Stimulated activated CD8-positive, alpha-beta memory T cell treated with anti-CD3 and anti-CD28 coated beads, Interleukin-12 subunit alpha, Interleukin-12 subunit beta, amount 100 ng/mL, for 24 hours (primary cell): ENCODE measurements around the gene MOBP.
"Not testable (repeated sequence)": the region's sequence is repeated elsewhere in the genome, so short reads cannot be mapped to it uniquely, and the experiment has no call there.

Source experiments
- DNase-seq: peaks from one replicate; pipeline ENCODE4 v3.0.0-alpha.2; 2020; ENCODE audit errors: extremely low read depth

MOBP gene

DNA sequence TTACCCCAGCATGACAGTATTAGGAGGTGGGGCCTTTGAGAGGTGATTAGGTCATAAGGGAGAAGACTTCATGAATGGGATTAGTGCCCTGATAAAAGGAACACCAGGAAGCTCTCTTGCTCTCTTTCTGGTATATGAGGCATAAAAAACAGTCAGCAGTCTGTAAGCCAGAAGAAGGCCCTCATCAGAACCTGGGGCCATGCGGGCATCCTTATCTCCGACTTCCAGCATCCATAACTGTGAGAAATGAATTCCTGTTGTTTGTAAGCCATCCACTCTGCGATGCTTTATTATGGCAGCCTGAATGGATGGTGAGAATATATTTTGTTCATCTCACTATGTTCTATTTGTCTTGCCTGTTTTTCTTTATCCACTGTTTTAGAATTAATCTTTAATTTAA lies 17.7 kb upstream of the MOBP start:
- no peak for DNase-seq

DNA sequence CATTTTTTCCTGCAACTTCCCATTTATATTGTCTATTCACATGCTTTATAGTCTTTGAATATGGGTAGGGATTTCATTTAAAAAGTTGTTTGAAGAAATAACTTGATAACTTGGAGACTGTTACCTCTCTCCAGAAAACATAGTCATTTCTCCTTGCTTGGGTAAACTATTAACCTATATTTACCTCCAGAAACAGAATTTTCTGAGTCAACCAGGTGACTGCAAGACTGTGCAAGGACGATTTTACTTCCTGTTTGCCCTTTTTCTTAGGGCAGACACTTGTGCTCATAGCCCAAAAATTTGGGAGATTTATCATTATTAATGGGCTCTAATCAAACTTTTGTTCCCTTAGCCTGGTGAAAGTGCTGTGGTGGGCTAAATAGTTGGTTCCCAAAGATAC lies 14.3 kb upstream of the MOBP start:
- no peak for DNase-seq

DNA sequence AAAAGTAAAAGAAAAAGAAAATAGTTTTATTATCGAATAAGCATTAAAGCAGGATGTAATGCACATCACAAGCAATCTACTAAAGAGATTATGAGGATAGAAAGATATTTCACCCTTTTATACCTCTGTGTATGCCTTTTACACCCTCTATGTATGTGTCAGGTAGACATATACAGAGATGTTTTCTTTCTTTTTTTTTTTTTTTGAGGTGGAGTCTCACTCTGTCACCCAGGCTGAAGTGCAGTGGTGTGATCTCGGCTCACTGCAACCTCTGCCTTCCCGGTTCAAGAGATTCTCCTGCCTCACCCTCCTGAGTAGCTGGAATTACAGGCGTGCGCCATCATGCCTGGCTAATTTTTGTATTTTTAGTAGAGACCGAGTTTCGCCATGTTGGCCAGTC lies 13.6 kb upstream of the MOBP start:
- not testable (repeated sequence) for DNase-seq

DNA sequence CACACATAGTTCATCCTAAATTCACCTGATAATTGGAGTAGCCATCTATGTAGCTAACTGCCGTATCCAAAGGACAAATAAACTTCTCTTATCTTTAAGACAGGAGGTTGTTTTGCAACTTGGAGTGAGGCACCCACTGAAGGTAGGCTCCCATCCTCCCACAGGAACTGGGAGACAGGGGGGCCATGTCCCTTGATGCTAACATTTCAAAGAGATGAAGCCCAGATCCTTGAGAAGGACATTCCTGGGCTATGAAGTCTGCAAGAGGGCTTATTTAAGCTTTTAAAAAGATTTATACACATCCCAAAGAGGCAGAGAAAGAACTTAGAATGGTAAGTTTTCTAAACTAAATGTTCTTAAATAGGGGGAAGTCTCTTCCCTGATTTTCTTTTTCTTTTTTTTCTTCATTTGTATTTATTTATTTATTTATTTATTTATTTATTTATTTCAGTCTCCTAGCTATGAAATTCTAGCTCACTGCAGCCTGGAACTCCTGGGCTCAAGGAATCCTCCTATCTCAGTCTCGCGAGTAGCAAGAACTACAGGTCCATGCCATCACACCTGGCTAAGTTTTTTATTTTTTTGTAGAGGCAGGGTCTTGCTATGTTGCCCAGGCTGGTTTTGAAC lies 12.8 kb upstream of the MOBP start:
- no peak for DNase-seq

DNA sequence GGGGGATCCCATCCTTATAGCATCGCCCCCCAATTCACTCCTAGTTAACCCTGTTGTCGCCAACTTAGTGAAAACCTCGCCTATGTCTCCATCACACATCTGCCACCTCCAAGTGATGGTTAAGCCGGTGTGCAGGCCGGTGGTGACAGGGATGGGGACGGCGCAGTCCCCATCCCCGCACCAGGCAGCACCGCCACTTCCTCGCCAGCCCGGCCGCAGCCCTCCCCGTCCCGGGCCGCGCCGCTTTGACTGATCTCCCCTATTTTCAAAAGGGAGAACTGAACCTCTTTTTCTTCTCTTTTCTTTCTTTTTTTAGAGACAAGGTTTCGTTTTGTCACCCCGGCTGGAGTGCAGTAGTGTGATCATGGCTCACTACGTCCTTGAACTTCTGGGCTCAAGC lies 11.3 kb upstream of the MOBP start:
- DNase-seq: no peak

DNA sequence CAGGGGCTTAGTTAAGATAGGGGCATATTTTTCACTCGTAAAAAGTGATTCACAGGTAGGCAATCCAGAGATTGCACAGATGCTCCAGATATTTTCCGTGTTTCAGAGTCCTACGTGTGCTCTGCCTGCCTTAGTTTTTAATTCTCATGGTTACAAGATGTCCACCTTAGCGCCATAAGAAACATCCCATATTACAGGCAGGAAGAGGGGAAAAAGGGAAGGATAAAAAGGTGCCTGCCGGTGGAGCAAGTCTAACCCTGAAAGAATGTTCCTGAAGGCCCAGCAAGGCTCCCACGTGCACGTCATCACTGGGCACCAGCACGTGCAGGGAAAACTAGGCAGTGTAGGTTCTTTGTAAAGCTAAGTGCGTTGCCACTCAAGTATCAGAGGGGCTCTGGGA lies 10.1 kb upstream of the MOBP start:
- no peak for DNase-seq

DNA sequence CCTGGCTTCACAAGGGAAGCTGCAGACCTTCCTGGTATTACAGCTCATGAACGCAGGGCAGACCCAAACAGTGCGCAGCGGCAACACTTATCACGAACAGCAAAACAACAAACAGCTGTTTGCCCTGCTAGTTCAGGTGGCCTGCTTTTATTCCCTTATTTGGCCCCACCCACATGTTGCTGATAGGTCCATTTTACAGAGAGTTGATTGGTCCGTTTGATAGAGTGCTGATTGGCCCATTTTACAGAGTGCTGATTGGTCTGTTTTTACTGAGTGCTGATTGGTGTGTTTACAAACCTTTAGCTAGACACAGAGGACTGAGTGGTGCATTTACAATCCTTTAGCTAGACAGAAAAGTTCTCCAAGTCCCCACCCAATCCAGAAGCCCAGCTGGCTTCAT lies 8.9 kb upstream of the MOBP start:
- not testable (repeated sequence) for DNase-seq

DNA sequence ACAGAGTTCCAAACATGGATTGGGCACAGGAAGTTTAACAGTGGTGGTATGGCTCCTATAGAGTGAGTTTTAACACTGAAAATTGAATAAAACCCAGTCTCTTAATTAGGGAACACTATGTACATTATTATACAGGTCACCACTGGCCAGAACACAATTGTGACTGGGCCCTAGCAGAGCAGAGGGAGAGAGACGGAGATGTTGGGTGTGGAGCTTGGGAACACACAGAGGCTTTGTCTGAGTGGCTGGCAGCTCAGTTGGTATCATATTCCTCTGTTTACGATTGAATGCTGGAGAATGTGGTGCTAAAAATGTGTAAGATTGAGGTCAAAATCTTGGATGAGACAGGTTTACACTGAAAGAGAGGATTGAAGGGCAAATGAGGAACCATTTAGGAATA lies 6.8 kb upstream of the MOBP start:
- no peak for DNase-seq

DNA sequence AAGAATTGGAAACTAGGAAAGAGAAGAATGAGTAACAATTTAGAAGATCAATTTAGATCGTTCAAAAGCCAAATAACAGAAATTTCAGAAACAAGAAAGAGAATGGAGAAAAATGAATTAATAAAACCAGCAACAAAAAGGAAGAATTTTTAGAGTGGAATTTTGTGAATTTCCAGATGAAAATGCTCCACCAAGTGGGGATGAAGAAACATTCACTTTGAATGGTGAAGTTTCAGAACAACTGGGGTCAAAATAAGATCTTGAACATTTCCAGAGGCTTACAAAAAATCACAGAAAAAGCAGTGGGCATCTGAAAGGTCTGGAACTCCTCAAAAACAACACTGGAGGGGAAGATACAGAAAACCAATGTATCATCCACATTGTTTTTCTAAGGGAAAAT lies 4.2 kb upstream of the MOBP start:
- DNase-seq: no peak

DNA sequence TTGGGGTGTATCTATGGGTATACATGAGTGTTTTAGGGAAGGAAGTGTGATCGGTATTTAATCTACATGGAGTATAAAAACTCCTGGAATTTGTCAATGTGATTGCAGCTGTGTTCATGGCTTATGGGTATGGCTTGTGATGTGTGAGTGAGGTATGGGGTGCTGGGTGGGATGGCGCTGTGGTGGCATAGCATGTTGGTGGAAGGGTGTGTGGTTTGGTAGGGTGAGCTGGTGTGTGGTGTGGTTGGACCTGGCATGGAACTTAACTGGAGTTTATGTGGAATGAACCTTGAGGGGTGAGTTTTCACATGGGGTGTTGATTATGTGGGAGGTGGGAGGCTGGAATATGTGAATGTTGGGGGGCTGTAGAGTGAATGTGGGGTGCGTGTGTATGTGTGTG lies 492 bp upstream of the MOBP start:
- DNase-seq: no peak

DNA sequence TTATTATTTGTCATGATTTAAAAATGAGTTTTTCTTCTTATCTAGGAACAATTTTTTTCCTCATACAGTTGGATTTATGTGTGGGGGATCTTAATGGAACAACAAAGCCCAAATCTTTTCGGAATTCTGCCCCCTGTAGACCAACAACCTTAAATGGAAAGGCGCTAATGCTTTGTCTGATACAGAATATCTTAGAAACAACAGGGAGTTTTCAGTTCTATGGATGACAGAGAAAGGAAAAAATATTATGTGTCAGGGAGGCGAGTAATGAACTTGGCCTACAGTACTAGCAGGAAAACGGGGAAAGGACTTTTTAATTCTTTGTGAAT lies 592 bp downstream of the MOBP start:
- DNase-seq: no peak

DNA sequence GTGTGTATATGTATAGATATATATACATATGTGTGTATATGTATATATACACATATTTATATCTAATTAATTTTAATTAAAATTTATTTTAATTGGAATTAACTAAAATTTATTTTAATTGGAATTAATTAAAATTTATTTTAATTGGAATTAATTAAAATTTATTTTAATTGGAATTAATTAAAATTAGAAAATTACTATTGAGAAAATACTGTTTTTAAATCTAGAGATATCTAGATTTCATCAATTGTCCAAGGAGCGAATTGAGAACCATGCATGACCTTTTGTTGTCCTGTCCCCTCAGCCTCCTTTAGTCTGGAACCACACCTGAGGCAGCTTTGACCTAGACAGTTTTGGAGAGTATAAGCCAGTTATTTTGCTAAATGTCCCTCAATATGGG lies 1.8 kb downstream of the MOBP start:
- DNase-seq: no peak

DNA sequence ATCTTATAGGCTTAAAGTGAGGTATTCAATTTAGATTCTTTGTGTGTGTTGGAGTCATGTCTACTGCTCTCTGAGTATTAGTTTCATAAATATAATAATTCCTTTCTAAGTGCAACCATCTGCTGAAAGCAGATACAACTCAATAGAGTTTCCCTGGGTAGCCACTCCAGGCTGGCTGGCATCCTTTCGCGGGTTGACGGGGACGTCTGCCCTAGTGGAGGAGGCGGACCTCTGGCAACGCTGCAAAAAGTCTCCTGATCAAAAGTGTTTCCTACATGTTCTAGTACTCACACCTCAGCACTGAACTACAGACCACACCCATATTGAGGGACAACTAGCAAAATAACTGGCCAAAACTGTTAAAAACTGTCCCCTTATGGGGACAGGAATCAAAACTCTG lies 2.5 kb downstream of the MOBP start:
- DNase-seq: no peak

DNA sequence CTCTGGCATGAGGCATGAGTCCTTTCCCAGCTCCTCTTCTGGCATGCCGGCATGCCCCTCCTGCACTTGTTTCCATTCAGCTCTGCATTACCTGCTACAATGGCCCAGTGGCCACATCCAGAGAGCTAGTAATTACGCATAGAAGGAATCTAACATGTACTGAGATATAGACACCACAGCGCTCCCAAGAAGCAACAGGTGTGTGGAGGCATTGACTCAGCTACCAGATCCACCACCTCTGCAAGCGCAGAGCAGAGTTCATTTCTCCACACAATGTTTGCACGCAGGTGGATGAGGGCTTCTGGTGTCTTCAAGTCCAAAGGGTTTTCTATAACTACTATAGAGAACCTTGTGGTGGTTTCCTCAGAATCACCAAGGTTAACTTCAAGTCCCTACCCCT lies 4.2 kb downstream of the MOBP start:
- no peak for DNase-seq

DNA sequence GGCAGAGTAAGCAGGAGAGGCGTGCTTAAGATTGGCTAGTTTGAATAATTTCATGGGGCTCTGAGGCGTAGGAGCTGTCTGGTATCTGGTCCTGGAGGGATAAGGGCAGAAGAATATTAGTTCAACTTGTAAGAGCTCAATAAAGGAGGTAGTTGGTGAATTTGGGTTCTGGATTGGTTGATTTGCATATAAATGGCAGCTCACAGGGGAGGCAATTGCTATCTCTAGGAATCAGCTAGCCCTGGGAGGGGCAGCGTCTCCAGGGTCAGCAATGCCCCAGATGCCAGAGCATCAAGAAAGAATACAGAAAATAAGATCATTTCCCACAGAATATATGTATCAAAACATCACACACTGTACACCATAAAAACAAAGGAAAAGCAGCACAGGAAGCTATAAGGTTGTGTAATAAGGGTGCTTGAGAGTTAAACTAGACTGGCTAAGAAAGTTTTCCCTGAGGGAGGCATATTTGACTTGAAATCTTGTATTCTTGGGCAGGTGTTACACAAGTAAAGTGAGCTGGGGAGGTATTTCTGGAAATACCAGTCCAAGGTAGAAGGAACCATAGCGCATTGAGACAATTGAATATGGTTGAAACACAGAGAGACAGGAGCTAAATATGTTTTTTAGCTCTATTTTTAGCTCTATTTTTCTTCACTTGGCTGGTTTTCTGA lies 6.1 kb downstream of the MOBP start:
- DNase-seq: no peak

DNA sequence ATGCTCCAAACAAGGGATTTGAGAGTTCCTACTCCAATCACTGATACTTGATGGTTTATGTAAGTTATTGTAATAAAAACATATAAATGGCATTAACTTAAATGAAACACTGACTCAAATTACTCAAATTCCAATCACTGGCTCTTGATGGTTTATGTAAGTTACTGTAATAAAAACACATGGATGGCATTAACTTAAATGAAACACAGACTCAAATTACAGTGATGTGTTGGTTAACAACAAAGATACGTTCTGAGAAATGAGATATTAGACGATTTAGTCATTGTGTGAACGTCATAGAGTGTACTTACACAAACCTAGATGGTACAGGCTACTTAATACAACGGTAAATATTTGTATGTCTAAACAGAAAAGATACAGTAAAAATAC lies 6.6 kb downstream of the MOBP start:
- DNase-seq: no peak

DNA sequence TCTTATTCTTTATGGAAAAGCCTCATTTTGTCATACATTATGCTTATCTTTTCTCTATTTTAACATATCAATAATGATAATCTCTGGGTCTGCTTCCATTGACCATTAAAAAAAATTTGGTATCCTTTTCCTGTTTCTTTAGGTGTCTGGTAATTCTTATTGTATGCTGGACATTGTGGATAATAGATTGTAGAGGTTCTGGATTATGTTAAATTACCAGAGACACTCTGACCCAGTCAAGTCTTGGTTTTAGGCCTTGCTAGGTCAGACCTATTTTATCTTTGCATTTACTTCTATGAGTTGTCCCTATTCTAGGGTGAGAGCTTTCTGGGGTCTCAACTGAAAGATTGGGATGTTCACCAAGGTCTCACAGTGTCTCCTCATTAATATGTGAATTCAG lies 9.3 kb downstream of the MOBP start:
- no peak for DNase-seq

DNA sequence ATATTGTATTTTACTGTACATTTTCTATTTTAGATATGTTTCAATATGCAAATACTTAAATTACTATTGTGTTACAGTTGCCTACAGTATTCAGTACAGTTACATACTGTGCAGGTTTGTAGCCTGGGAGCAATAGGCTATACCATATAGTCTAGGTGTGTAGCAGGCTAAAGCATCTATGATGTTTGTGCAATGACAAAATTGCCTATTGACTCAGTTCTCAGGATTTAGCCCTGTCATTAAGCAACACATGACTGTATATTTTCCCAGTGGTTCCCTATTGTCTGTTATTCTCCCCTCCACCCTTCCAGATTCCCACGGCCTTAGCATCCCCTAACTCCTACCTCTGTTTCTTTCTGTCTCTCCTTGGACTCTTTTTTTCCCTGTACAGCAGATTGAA lies 10.7 kb downstream of the MOBP start:
- no peak for DNase-seq

DNA sequence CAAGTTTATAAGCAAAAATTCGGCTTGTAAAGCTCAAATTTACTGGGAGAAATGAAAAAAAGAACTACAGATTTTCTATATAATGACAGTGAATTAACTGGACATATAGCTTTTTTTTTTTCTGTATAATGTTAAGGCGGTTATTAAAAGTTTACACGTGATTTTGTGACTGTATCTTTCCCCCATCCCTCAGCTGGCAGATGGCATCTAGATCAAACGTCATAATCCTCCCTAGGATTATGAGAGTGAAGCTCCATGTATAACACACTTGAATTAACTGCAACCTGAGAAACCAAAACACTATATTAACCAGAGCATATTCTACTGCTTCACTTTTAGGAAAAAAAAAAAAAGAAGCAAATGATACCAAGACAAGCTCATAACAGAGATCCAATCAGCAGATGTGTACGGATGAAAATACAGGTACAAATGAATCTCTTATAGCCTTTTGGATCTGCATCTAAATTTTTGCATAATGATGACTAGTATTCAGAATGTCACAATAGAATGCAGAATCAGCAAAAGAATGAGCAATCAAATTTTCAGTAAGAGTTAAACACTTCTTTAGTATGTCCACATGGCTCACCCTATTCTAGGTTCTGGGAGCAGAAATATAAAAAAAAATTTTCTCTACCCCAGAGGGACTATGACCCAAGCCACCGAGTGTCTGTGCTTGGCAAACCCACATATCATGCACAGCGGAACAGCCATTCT lies 12.4 kb downstream of the MOBP start:
- no peak for DNase-seq

DNA sequence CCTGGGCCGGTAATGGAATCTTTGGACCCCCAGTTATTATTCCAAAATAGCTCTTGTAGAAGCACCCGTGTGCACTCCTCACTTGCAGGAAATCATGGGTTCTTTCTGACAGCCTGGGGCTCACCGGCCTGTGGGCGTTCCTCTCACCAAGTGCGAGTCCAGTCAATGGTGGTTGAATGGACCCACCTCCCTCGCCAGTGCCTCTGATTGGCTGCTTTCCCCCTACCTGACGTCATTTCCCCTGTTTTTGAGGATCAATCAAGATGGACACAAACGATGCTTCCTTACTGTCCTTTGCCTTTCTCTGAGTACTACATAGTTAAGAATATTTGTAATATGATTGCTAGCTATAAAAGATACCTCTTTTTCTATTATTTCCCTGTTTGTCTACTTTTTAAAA lies 18.1 kb downstream of the MOBP start:
- DNase-seq: no peak

DNA sequence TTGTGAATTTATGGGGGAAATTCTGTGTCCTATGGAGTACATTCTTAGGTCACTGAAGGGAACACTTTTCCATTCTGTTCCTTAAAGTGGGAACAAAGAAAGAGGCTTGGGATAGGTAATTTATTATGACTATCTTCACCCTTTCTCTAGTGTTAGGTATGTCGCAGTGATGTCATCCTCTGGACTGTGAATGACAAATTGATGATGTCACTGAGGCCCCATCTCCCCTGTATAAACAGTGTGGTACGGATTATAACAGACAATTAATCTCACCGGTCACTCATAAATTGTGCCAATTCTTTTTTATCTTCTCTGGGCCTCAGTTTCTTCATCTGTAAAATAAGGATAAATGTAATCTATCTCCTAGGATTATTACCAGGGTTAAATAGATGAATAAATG lies 23.5 kb downstream of the MOBP start:
- no peak for DNase-seq

DNA sequence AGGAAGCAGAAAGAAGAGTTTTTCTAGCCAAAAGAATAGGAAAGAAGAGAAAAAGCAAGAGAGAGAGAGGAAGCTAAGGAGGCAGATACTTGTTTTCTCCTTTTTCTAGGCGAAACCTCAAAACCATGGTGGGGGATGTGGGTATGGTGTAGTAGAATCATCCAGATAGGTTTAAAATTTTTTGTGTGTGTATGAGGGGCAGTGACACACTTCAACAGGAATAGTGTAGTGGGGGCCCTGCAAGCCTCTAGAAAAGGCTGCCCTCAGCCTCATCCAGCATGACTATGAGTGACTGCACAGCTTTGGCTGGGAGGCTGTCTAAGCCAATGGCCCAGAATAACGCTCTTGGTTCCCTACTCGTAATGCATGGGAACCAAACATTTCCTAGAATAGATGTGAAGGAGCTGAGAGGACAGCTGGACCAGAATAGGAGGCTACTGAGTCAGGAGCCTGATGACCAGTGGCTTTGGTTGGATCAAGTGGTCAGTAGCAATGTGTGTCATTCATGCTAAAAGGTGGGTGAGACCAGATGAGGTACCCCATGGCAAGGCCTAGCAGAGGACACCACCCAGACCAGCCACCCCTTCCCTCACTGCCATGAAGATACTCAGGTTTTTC lies 24.4 kb downstream of the MOBP start:
- DNase-seq: no peak

DNA sequence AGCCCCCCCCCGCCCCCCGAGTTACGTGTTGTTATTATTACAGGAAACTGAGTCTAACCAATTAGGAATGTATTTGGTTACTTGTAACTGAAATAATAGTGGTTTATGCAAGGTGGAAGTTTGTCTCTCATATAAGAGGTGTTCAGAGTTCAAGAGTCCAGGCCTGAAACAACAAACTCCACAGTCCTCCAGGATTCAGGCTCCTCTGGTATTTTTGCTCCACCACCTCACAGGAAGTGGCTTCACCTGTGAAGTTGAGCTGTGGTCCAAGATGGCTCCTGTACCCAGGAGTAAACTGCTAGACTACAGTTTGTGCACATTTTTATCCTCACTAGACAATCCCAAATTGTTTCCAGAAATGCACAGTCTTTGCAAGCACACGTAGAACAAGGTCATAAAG lies 27.3 kb downstream of the MOBP start:
- DNase-seq: no peak
